Left ventricle myocardium inferior (tissue), 1 donor: ENCODE results near the gene AHNAK2. TPM values are rescaled to one million over a fixed set of nuclear protein-coding genes. Genes with fewer than 3 reads are reported as not detected.

Experiments
- DNase-seq: peaks from one replicate; pipeline ENCODE4 v3.0.0-alpha.2; 2020
- H3K27ac ChIP-seq: fragments of 200-600 bp; replicated peaks from 2 replicates; pipeline ENCODE4 v1.8.0; 2021
- H3K27me3 ChIP-seq: fragments of 200-600 bp; 2 replicates; pipeline ENCODE4 v1.8.0; 2021; ENCODE audit warnings: low read depth
- H3K36me3 ChIP-seq: fragments of 200-600 bp; 2 replicates; pipeline ENCODE4 v1.8.0; 2021
- H3K4me1 ChIP-seq: fragments of 200-600 bp; 2 replicates; pipeline ENCODE4 v1.8.0; 2021
- H3K4me3 ChIP-seq: fragments of 200-600 bp; 2 replicates; pipeline ENCODE4 v1.8.0; 2021; ENCODE audit warnings: mild to moderate bottlenecking, moderate library complexity
- H3K9me3 ChIP-seq: fragments of 200-600 bp; replicated peaks from 2 replicates; pipeline ENCODE4 v1.8.0; 2021
- intact Hi-C: fragments of 100-400 bp; cut with micrococcal nuclease; formaldehyde crosslinking; loops from one replicate; pipeline ENCODE4 v1.11.0; 2022
- total RNA-seq: library from RNA; stranded (reverse); fragmentation: NEBNext Ultra II Directional; extraction: Animal tissue kit (Norgen Biotek cat#: 25700); gene quantifications from one replicate; pipeline ENCODE4 v1.2.1, GENCODE V29; 2021
- TF ChIP-seq, protein P1 (sequence below): fragments of 200-600 bp; IDR thresholded peaks from 2 replicates; pipeline ENCODE4 v1.8.0; 2021; ENCODE audit warnings: antibody characterized with exemption, mild to moderate bottlenecking, borderline replicate concordance
- donor health status: DM: no; HTN: yes; CAD: no; lungs with severe emphysema.

The AHNAK2 gene
- total RNA-seq, 1 donor from 2014 or later, result 2.5 TPM

DNA sequence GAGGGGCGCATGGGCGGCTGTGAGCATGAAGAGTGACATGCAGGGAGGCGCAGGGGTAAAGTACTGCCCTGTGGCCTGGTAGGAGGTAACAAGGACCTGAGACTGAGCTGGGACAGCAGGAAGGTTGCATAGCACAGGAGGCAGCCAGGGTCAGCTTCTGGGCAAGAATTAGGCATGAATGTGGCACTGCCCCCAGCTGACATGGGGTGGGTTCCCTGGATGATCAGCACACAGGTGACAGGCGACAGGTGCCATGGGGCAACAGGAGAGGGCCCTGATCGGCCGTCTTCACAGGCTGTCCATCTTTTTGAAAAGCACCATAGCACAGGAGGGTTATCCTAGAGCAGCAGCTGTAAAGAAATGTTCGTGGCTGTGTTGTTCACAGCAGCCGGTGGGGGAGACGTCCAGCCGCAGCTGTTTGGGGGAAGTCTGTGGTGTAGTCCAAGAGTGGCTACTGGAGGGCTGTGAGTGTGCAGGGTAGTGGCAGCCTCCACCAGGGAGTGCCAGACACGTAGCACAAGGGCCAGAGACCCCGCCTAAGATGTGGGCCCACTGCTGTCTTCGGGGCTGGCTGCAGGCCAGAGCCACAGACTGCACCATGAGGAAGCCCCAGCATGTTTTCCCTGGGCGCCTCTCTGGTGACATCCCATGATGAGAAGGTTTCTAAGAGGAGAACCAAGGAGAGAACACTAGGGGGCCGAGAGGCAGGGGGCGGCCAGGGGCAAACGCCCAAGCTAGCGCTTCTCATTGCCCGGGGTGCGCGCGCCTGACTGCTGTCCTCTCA lies 15.8 kb upstream of the AHNAK2 start:
- Histone ChIP-seq H3K9me3 (no peaks in the 10 kb centered on the region), H3K4me3 (no peak overlapping the region), H3K36me3 (peaks cover 19% of the 10 kb centered on the region), H3K27me3 (no peaks in the 10 kb centered on the region), H3K27ac (no peak overlapping the region), H3K4me1 (no peaks in the 10 kb centered on the region)
- intact Hi-C loops, result no loop called here
- no peak for DNase-seq
- TF ChIP-seq, protein P1, sequence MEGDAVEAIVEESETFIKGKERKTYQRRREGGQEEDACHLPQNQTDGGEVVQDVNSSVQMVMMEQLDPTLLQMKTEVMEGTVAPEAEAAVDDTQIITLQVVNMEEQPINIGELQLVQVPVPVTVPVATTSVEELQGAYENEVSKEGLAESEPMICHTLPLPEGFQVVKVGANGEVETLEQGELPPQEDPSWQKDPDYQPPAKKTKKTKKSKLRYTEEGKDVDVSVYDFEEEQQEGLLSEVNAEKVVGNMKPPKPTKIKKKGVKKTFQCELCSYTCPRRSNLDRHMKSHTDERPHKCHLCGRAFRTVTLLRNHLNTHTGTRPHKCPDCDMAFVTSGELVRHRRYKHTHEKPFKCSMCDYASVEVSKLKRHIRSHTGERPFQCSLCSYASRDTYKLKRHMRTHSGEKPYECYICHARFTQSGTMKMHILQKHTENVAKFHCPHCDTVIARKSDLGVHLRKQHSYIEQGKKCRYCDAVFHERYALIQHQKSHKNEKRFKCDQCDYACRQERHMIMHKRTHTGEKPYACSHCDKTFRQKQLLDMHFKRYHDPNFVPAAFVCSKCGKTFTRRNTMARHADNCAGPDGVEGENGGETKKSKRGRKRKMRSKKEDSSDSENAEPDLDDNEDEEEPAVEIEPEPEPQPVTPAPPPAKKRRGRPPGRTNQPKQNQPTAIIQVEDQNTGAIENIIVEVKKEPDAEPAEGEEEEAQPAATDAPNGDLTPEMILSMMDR, result no peak

DNA sequence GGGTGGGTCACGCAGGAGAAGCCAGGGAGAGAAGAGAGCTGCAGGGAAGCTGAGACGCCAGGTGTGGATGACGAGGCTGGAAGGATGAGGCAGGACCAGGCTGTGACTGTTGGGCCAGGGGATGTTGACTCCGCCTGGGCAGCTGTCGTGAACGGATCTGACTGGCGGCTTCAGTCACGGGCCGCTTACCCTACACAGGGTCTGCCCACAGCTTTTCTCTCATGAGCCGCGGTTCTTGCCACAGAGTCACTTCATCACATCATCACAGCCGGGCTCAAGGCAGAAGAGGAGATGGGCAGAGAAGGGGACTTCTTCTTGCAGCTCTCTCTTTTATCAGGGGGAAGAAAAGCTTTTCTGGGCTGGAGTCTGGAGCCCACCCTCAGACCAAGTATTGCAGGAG lies 15.1 kb upstream of the AHNAK2 start:
- Histone ChIP-seq H3K27ac (no peak overlapping the region), H3K4me1 (no peaks in the 10 kb centered on the region), H3K4me3 (no peak overlapping the region), H3K9me3 (no peaks in the 10 kb centered on the region), H3K36me3 (peaks cover 19% of the 10 kb centered on the region), H3K27me3 (no peaks in the 10 kb centered on the region)
- no peak for DNase-seq
- intact Hi-C loops, result no loop called here
- TF ChIP-seq, protein P1, result no peak

DNA sequence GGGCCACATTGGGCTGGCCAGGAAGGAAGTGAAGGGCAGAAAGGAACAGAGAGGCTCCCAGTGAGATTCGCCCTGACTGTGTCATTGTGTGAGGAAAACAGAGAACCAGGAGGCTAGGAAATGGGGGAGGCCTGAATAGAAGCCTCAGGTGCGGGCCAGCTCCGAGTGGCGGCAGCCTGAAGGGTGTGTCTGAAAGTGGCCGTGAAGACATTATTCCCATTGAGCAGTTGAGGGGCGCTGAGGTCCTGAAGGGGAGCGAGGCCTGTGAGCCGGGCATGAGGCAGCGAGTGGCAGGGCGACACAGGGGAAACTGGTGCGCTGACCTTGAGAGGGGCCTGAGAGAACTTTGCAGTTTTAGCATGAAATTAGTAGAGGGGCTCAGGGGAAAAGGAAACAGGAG lies 14.3 kb upstream of the AHNAK2 start:
- Histone ChIP-seq H3K27ac (no peak overlapping the region), H3K36me3 (peaks cover 19% of the 10 kb centered on the region), H3K4me3 (no peak overlapping the region), H3K9me3 (no peaks in the 10 kb centered on the region), H3K27me3 (no peaks in the 10 kb centered on the region), H3K4me1 (no peaks in the 10 kb centered on the region)
- no peak for DNase-seq
- TF ChIP-seq, protein P1, result no peak
- intact Hi-C loops, result no loop called here

DNA sequence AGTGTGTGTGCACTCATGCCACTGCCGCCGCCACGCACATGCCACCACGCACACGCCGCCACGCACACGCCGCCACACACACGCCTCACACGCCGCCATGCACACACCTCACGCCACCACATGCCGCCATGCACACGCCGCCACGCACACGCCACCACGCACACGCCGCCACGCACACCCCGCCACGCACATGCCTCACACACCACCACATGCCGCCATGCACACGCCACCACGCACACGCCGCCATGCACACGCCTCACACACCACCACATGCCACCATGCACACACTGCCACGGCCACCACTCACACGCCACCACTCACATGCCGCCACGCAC lies 13.7 kb upstream of the AHNAK2 start:
- Histone ChIP-seq H3K9me3 (no peaks in the 10 kb centered on the region), H3K4me3 (no peak overlapping the region), H3K36me3 (peaks cover 19% of the 10 kb centered on the region), H3K27ac (no peak overlapping the region), H3K27me3 (no peaks in the 10 kb centered on the region), H3K4me1 (peaks cover 3% of the 10 kb centered on the region)
- DNase-seq, result no peak
- intact Hi-C loops, result no loop called here
- TF ChIP-seq, protein P1, result no peak

DNA sequence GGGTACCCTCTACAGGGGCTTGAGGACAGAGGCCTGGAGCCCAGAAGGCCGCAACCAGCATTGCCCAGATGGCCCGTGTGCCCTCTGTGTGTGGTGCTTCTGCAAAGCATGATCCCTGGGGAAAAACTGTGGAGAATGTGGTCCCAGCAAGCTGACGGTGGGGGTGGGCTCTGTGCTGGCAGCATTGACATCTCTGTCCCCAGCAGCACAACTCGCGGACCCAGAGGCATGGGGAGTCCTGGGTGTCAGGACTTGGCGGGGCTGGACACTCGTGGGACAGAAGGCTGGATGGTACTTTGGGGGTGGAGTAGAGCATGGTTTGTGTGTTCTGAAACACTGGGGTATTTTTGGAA lies 11.8 kb upstream of the AHNAK2 start:
- Histone ChIP-seq H3K36me3 (peaks cover 19% of the 10 kb centered on the region), H3K9me3 (no peaks in the 10 kb centered on the region), H3K27me3 (no peaks in the 10 kb centered on the region), H3K4me1 (peaks cover 15% of the 10 kb centered on the region), H3K27ac (no peak overlapping the region), H3K4me3 (no peak overlapping the region)
- intact Hi-C loops, result no loop called here
- no peak for DNase-seq
- TF ChIP-seq, protein P1, result no peak
